K562 (cell line): ENCODE data around the gene MTREX. TPM values are rescaled to one million over a fixed set of nuclear protein-coding genes. Genes with fewer than 3 reads are reported as not detected.
A peak's percentile ranks its signal among the peaks of the same experiment; 100 is the strongest.

Experiments
- ARID3B ChIP-seq: fragments of 250-450 bp; sonication (Bioruptor Pico); IDR thresholded peaks from 2 replicates; pipeline ENCODE4 v1.4.0; 2020; ENCODE audit warnings: borderline replicate concordance
- BACH1 ChIP-seq: fragments of 200-800 bp; sonication (Bioruptor generic); IDR thresholded peaks from 2 replicates; pipeline ENCODE4 v1.6.1; 2016; ENCODE audit warnings: missing genetic modification characterization, missing compliant biosample characterization
- HBP1 ChIP-seq: fragments of 450-650 bp; formaldehyde crosslinking; IDR thresholded peaks from 2 replicates; pipeline ENCODE4 v1.4.0; 2022; ENCODE audit warnings: missing genetic modification characterization
- HNRNPLL ChIP-seq: fragments of 200-400 bp; formaldehyde crosslinking; IDR thresholded peaks from 2 replicates; pipeline ENCODE4 v1.6.1; 2017; ENCODE audit warnings: low read length, low read depth, mild to moderate bottlenecking; ENCODE audit not compliant: poor library complexity, severe bottlenecking
- KDM1A ChIP-seq, 2 experiments: fragments of 450-650 bp; IDR thresholded peaks; 2 replicates each; pipeline ENCODE4 v1.6.1; 2016; ENCODE audit warnings: mild to moderate bottlenecking in 2 of 2
- MLLT1 ChIP-seq, 2 experiments: fragments of 450-650 bp; IDR thresholded peaks; 2 replicates each; pipeline ENCODE4 v1.6.1; 2016
- NFXL1 ChIP-seq: fragments of 450-650 bp; formaldehyde crosslinking; IDR thresholded peaks from 2 replicates; pipeline ENCODE4 v1.4.0; 2021; ENCODE audit warnings: mild to moderate bottlenecking
- POU5F1 ChIP-seq: fragments of 150-350 bp; IDR thresholded peaks from 2 replicates; pipeline ENCODE4 v1.6.1; 2014; ENCODE audit warnings: borderline replicate concordance, low read length, low read depth, mild to moderate bottlenecking; ENCODE audit not compliant: partially characterized antibody
- PYGO2 ChIP-seq: fragments of 450-650 bp; IDR thresholded peaks from 2 replicates; pipeline ENCODE4 v1.6.1; 2016; ENCODE audit warnings: mild to moderate bottlenecking, missing genetic modification characterization, moderate library complexity, missing compliant biosample characterization
- SRSF7 ChIP-seq: fragments of 200-400 bp; formaldehyde crosslinking; optimal IDR thresholded peaks from 2 replicates; pipeline ENCODE3; 2017; ENCODE audit warnings: mild to moderate bottlenecking, low read depth, low read length
- polyA plus RNA-seq, 8 experiments: library from polyadenylated mRNA; depleted of rRNA in 4 of 8; stranded (reverse) in 5 of 8; unstranded in 3 of 8; fragments of >200 nt; fragmentation: Nextera tagmentation in 2 of 8; fragmentation: Illumina TruSeq in 1 of 8; extraction: Ambion mirVana in 2 of 8; extraction: Trizol in 1 of 8; gene quantifications; 2 replicates each; pipeline versions ENCODE4 v1.2.1 to v1.2.3, GENCODE V29; 2011 to 2014; ENCODE audit warnings: inconsistent platforms in 1 of 8, missing spikeins in 1 of 8
- total RNA-seq, 7 experiments: library from RNA; depleted of rRNA in 6 of 7; stranded (reverse); fragments of >200 nt in 6 of 7; fragmentation: Illumina TruSeq in 2 of 7; extraction: Trizol in 2 of 7; gene quantifications; 2 replicates each; pipeline versions ENCODE4 v1.2.1 to v1.2.3, GENCODE V29; 2011 to 2021; ENCODE audit warnings: low replicate concordance in 1 of 7
- TF ChIP-seq, protein P1 (sequence below), 2 experiments: fragments of 450-650 bp in 1 of 2; IDR thresholded peaks; 2 replicates each; pipeline ENCODE4 v1.6.1; 2011 to 2017; ENCODE audit warnings: low read depth in 2 of 2, antibody characterized with exemption in 1 of 2, borderline replicate concordance in 1 of 2, low read length in 1 of 2, mild to moderate bottlenecking in 1 of 2, mixed read lengths in 1 of 2; ENCODE audit not compliant: control insufficient read depth in 1 of 2
- TF ChIP-seq, protein P2 (sequence below): fragments of 250-450 bp; sonication (Bioruptor Pico); IDR thresholded peaks from 2 replicates; pipeline ENCODE4 v1.4.0; 2020

The MTREX gene
- total and polyA plus RNA-seq, 9 of the 15 experiments (the other 6 are each of a cell fraction or from before 2014, with no cell fraction given): 52.9 to 193 (median 150) TPM

DNA sequence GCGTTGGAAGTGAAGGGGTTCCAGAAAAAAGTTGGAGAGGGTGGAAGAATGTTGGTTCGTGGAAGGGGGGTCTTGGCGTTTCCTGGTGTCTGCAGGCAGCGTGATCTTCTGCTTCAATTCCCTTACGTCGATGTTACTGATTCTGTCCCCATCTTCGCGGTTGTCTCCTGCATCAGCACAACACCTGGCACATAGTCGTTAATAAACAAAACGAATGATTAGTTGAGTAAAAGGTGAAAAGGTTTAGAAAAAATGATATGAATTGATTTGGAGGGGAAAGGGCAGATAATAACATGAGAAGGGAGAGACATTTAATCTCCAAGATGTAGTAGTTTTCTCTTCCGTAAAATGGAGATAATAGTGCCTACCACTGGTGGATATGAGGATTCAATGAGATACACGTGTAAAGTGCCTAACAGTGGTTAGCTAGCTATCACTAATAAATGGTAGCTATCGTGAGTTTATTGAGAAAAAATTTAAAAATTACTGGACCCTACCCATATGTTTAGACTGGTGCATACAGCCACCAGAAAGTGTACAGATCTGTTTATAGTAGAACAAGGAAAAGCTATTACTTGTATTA lies 556 bp downstream of the MTREX start (continued):
- TF ChIP-seq, protein P1, sequence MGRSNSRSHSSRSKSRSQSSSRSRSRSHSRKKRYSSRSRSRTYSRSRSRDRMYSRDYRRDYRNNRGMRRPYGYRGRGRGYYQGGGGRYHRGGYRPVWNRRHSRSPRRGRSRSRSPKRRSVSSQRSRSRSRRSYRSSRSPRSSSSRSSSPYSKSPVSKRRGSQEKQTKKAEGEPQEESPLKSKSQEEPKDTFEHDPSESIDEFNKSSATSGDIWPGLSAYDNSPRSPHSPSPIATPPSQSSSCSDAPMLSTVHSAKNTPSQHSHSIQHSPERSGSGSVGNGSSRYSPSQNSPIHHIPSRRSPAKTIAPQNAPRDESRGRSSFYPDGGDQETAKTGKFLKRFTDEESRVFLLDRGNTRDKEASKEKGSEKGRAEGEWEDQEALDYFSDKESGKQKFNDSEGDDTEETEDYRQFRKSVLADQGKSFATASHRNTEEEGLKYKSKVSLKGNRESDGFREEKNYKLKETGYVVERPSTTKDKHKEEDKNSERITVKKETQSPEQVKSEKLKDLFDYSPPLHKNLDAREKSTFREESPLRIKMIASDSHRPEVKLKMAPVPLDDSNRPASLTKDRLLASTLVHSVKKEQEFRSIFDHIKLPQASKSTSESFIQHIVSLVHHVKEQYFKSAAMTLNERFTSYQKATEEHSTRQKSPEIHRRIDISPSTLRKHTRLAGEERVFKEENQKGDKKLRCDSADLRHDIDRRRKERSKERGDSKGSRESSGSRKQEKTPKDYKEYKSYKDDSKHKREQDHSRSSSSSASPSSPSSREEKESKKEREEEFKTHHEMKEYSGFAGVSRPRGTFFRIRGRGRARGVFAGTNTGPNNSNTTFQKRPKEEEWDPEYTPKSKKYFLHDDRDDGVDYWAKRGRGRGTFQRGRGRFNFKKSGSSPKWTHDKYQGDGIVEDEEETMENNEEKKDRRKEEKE (IDR thresholded peaks at IDR 0.05; ENCODE audit: borderline replicate concordance in 1 of 2, control insufficient read depth in 1 of 2, low read depth in 2 of 2, low read length in 1 of 2): 0 out of 4 replicates have a peak, but pooled peaks of 1 of the 2 experiments have one; percentile 42
- 0 out of 2 replicates have a peak, but pooled peaks have one; percentile 36 for TF ChIP-seq BACH1 (tag)
- TF ChIP-seq POU5F1: no peak
- no peak for TF ChIP-seq PYGO2 (tag)
- TF ChIP-seq HBP1 (CRISPR knock-in tag): no peak
- no peak for TF ChIP-seq SRSF7
- peak in 1 of 2 experiments; percentile 8; a peak in 1 of 4 replicates for TF ChIP-seq KDM1A (IDR thresholded peaks at IDR 0.05)
- TF ChIP-seq HNRNPLL: no peak
- TF ChIP-seq, protein P2, sequence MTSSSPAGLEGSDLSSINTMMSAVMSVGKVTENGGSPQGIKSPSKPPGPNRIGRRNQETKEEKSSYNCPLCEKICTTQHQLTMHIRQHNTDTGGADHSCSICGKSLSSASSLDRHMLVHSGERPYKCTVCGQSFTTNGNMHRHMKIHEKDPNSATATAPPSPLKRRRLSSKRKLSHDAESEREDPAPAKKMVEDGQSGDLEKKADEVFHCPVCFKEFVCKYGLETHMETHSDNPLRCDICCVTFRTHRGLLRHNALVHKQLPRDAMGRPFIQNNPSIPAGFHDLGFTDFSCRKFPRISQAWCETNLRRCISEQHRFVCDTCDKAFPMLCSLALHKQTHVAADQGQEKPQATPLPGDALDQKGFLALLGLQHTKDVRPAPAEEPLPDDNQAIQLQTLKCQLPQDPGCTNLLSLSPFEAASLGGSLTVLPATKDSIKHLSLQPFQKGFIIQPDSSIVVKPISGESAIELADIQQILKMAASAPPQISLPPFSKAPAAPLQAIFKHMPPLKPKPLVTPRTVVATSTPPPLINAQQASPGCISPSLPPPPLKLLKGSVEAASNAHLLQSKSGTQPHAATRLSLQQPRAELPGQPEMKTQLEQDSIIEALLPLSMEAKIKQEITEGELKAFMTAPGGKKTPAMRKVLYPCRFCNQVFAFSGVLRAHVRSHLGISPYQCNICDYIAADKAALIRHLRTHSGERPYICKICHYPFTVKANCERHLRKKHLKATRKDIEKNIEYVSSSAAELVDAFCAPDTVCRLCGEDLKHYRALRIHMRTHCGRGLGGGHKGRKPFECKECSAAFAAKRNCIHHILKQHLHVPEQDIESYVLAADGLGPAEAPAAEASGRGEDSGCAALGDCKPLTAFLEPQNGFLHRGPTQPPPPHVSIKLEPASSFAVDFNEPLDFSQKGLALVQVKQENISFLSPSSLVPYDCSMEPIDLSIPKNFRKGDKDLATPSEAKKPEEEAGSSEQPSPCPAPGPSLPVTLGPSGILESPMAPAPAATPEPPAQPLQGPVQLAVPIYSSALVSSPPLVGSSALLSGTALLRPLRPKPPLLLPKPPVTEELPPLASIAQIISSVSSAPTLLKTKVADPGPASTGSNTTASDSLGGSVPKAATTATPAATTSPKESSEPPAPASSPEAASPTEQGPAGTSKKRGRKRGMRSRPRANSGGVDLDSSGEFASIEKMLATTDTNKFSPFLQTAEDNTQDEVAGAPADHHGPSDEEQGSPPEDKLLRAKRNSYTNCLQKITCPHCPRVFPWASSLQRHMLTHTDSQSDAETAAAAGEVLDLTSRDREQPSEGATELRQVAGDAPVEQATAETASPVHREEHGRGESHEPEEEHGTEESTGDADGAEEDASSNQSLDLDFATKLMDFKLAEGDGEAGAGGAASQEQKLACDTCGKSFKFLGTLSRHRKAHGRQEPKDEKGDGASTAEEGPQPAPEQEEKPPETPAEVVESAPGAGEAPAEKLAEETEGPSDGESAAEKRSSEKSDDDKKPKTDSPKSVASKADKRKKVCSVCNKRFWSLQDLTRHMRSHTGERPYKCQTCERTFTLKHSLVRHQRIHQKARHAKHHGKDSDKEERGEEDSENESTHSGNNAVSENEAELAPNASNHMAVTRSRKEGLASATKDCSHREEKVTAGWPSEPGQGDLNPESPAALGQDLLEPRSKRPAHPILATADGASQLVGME (CRISPR knock-in tag): no peak
- TF ChIP-seq MLLT1 (IDR thresholded peaks at IDR 0.05): peak in 1 of 2 experiments; percentile 87; a peak in 2 of 4 replicates
- TF ChIP-seq ARID3B: no peak
- no peak for TF ChIP-seq NFXL1 (CRISPR knock-in tag)
